SK-N-SH (cell line): Measurements from ENCODE around the gene CALHM1. TPM values are rescaled to one million over a fixed set of nuclear protein-coding genes. Genes with fewer than 3 reads are reported as not detected.

Source experiments
- CTCF ChIA-PET: fragments of 300-600, 350-600 bp; formaldehyde crosslinking; extraction: SDS; loops from one replicate; lab custom pipeline; 2021; lab: Yijun Ruan, JAX
- POLR2A ChIA-PET: fragments of 350-600 bp; sonication (Branson Sonifier 250); formaldehyde crosslinking; extraction: SDS; loops from one replicate; lab custom pipeline; 2020; ENCODE audit warnings: antibody characterized with exemption, inconsistent platforms; lab: Yijun Ruan, JAX
- DNase-seq: peaks from one replicate; pipeline ENCODE4 v3.0.0; 2012
- H2AFZ ChIP-seq: fragments of 200-600 bp; sonication (generic); 2 replicates; pipeline ENCODE4 v1.8.1; 2016; ENCODE audit warnings: antibody characterized with exemption, mild to moderate bottlenecking, low read depth
- H3F3A ChIP-seq: fragments of 200-600 bp; sonication (generic); replicated peaks from 2 replicates; pipeline ENCODE3; 2016; ENCODE audit warnings: antibody characterized with exemption, mild to moderate bottlenecking; ENCODE audit not compliant: insufficient read depth
- H3K27ac ChIP-seq, 2 experiments: fragments of 200-500 bp in 1 of 2; fragments of 200-600 bp in 1 of 2; sonication (Bioruptor generic) in 1 of 2; sonication (generic), shearing (Covaris generic) in 1 of 2; 2 replicates each; pipeline versions ENCODE4 v1.5.1 to v1.6.1; 2014 to 2016; ENCODE audit warnings: low read depth in 2 of 2, inconsistent platforms in 1 of 2, low read length in 1 of 2, mild to moderate bottlenecking in 1 of 2, mixed read lengths in 1 of 2
- H3K27me3 ChIP-seq: fragments of 200-600 bp; sonication (generic), shearing (Covaris generic); 2 replicates; pipeline ENCODE4 v1.6.1; 2016; ENCODE audit warnings: mixed run types; ENCODE audit not compliant: insufficient read depth
- H3K36me3 ChIP-seq, 2 experiments: fragments of 200-500 bp in 1 of 2; fragments of 200-600 bp in 1 of 2; sonication (Bioruptor generic) in 1 of 2; sonication (generic) in 1 of 2; replicated peaks in 1 of 2; 2 replicates each; pipeline versions ENCODE3 to v1.5.1; 2014 to 2016; ENCODE audit warnings: low read length in 1 of 2, mild to moderate bottlenecking in 1 of 2; ENCODE audit not compliant: insufficient read depth in 2 of 2, control insufficient read depth in 1 of 2
- H3K4me1 ChIP-seq, 2 experiments: fragments of 200-500 bp in 1 of 2; fragments of 200-600 bp in 1 of 2; sonication (Bioruptor generic) in 1 of 2; sonication (generic), shearing (Covaris generic) in 1 of 2; 2 replicates each; pipeline versions ENCODE4 v1.5.1 to v1.6.1; 2014 to 2016; ENCODE audit warnings: low read depth in 1 of 2, low read length in 1 of 2, mixed run types in 1 of 2; ENCODE audit not compliant: insufficient read depth in 2 of 2, control insufficient read depth in 1 of 2
- H3K4me2 ChIP-seq: fragments of 200-600 bp; sonication (generic), shearing (Covaris generic); 2 replicates; pipeline ENCODE4 v1.6.1; 2017; ENCODE audit warnings: mixed run types
- H3K4me3 ChIP-seq, 2 experiments: fragments of 200-500 bp in 1 of 2; fragments of 200-600 bp in 1 of 2; sonication (Bioruptor generic) in 1 of 2; sonication (generic), shearing (Covaris generic) in 1 of 2; 2 replicates each; pipeline versions ENCODE4 v1.5.1 to v1.8.1; 2014 to 2016; ENCODE audit warnings: low read depth in 2 of 2, inconsistent platforms in 1 of 2, low read length in 1 of 2, mild to moderate bottlenecking in 1 of 2, mixed read lengths in 1 of 2, moderate library complexity in 1 of 2
- H3K79me2 ChIP-seq: fragments of 200-600 bp; sonication (generic); 2 replicates; pipeline ENCODE4 v1.8.1; 2017; ENCODE audit warnings: mild to moderate bottlenecking; ENCODE audit not compliant: insufficient read depth
- H3K9ac ChIP-seq: fragments of 200-600 bp; sonication (generic); 2 replicates; pipeline ENCODE4 v1.6.1; 2017; ENCODE audit warnings: mixed run types
- H3K9me2 ChIP-seq: fragments of 200-600 bp; sonication (generic); 2 replicates; pipeline ENCODE4 v1.6.1; 2017; ENCODE audit warnings: mixed run types
- H3K9me3 ChIP-seq: fragments of 200-600 bp; sonication (generic); 2 replicates; pipeline ENCODE4 v1.6.1; 2017; ENCODE audit warnings: mixed run types, mild to moderate bottlenecking, moderate library complexity
- H4K20me1 ChIP-seq: fragments of 200-600 bp; sonication (generic); 2 replicates; pipeline ENCODE4 v1.6.1; 2017; ENCODE audit warnings: mild to moderate bottlenecking, mixed run types; ENCODE audit not compliant: insufficient read depth
- EP300 ChIP-seq, 2 experiments: IDR thresholded peaks; 2 replicates each; pipeline versions ENCODE4 v1.4.0 to v1.6.1; 2012; ENCODE audit warnings: borderline replicate concordance in 1 of 2, low read depth in 1 of 2, low read length in 1 of 2
- EZH2phosphoT487 ChIP-seq: fragments of 200-600 bp; sonication (generic); IDR thresholded peaks from 2 replicates; pipeline ENCODE4 v1.6.1; 2017; ENCODE audit warnings: low read depth, mixed run types, mild to moderate bottlenecking, antibody characterized with exemption, moderate library complexity, borderline replicate concordance
- FOSL2 ChIP-seq: IDR thresholded peaks from 2 replicates; pipeline ENCODE4 v1.4.0; 2012; ENCODE audit warnings: low read depth, mild to moderate bottlenecking, moderate library complexity, borderline replicate concordance
- FOXJ3 ChIP-seq: sonication (generic); formaldehyde crosslinking; IDR thresholded peaks from 2 replicates; pipeline ENCODE4 v1.5.1; 2020; ENCODE audit warnings: mild to moderate bottlenecking, missing genetic modification reagents
- FOXM1 ChIP-seq: IDR thresholded peaks from 2 replicates; pipeline ENCODE4 v1.4.0; 2012; ENCODE audit warnings: low read depth, mild to moderate bottlenecking
- GABPA ChIP-seq: IDR thresholded peaks from 2 replicates; pipeline ENCODE4 v1.4.0; 2012; ENCODE audit warnings: low read depth, mild to moderate bottlenecking
- JUND ChIP-seq: IDR thresholded peaks from 2 replicates; pipeline ENCODE4 v1.4.0; 2012
- MXI1 ChIP-seq: IDR thresholded peaks from 2 replicates; pipeline ENCODE4 v1.6.1; 2012; ENCODE audit warnings: mild to moderate bottlenecking, low read depth, low read length, improper control_type of control experiment
- NFIC ChIP-seq: IDR thresholded peaks from 2 replicates; pipeline ENCODE4 v1.4.0; 2012; ENCODE audit warnings: borderline replicate concordance
- NRF1 ChIP-seq: IDR thresholded peaks from 2 replicates; pipeline ENCODE4 v1.6.1; 2012; ENCODE audit warnings: low read depth, mild to moderate bottlenecking, low read length
- SIN3A ChIP-seq: IDR thresholded peaks from 2 replicates; pipeline ENCODE4 v1.6.1; 2012; ENCODE audit warnings: low read depth, mild to moderate bottlenecking, low read length, moderate library complexity, borderline replicate concordance
- TCF12 ChIP-seq: IDR thresholded peaks from 2 replicates; pipeline ENCODE4 v1.4.0; 2012
- TEAD4 ChIP-seq: IDR thresholded peaks from 2 replicates; pipeline ENCODE4 v1.4.0; 2012; ENCODE audit warnings: mild to moderate bottlenecking, borderline replicate concordance; ENCODE audit not compliant: insufficient read depth
- WGBS: methylation state at CpG from one replicate; pipeline ENCODE4 v1.1.6; 2017; ENCODE audit warnings: low lambda C conversion rate; 5-methylcytosine and 5-hydroxymethylcytosine counted together
- polyA plus RNA-seq, 3 experiments: library from polyadenylated mRNA; depleted of rRNA; stranded (reverse); fragments of >200 nt; gene quantifications; 2 replicates each; pipeline ENCODE4 v1.2.3, GENCODE V29; 2012
- TF ChIP-seq, protein P1 (sequence below): fragments of 150-350 bp; IDR thresholded peaks from 2 replicates; pipeline ENCODE4 v1.6.1; 2017; ENCODE audit warnings: antibody characterized with exemption, low read length, low read depth, borderline replicate concordance
- TF ChIP-seq, protein P2 (sequence below): fragments of 150-350 bp; IDR thresholded peaks from 2 replicates; pipeline ENCODE4 v1.6.1; 2016; ENCODE audit warnings: mild to moderate bottlenecking, low read depth, low read length
- TF ChIP-seq, protein P3 (sequence below): fragments of 200-600 bp; sonication (generic); IDR thresholded peaks from 2 replicates; pipeline ENCODE4 v1.6.1; 2017; ENCODE audit warnings: antibody characterized with exemption, mild to moderate bottlenecking, moderate library complexity
- TF ChIP-seq, protein P4 (sequence below): IDR thresholded peaks from 2 replicates; pipeline ENCODE4 v1.6.1; 2012; ENCODE audit warnings: mild to moderate bottlenecking, low read depth, low read length, moderate library complexity
- TF ChIP-seq, protein P5 (sequence below): IDR thresholded peaks from 2 replicates; pipeline ENCODE4; 2012

The CALHM1 gene
- polyA plus RNA-seq, 1 of the 3 experiments (the other 2 are of a cell fraction), result not detected

DNA sequence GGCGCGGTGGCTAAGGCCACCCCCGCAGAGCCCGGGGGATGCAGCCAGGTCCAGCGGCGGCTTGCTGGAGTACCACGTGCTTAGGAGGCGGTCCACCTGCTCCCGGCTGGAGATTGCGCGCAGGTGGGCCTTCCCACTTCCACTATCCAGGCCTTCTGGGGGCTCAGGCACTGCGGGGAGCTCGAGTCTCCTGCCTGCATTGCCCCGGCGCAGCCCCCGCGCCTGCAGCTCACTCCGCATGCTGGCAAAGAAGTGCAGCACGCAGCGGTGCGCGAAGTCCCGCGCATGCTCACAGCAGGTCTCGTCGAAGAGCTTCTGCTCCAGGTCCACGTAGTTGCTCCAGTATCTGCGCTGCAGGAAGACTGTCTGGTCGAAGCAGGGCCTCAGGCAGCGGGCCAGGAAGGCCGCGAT, 14.6 kb upstream of the CALHM1 start (continued):
- TF ChIP-seq, protein P1, sequence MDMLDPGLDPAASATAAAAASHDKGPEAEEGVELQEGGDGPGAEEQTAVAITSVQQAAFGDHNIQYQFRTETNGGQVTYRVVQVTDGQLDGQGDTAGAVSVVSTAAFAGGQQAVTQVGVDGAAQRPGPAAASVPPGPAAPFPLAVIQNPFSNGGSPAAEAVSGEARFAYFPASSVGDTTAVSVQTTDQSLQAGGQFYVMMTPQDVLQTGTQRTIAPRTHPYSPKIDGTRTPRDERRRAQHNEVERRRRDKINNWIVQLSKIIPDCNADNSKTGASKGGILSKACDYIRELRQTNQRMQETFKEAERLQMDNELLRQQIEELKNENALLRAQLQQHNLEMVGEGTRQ, result no peak
- TF ChIP-seq SIN3A (no peak), FOXM1 (no peak), EP300 (IDR thresholded peaks at IDR 0.05; ENCODE audit: borderline replicate concordance in 1 of 2, low read depth in 1 of 2, low read length in 1 of 2) (no peak), TEAD4 (no peak), MXI1 (no peak), FOSL2 (no peak)
- TF ChIP-seq, protein P2, sequence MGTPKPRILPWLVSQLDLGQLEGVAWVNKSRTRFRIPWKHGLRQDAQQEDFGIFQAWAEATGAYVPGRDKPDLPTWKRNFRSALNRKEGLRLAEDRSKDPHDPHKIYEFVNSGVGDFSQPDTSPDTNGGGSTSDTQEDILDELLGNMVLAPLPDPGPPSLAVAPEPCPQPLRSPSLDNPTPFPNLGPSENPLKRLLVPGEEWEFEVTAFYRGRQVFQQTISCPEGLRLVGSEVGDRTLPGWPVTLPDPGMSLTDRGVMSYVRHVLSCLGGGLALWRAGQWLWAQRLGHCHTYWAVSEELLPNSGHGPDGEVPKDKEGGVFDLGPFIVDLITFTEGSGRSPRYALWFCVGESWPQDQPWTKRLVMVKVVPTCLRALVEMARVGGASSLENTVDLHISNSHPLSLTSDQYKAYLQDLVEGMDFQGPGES, result no peak

DNA sequence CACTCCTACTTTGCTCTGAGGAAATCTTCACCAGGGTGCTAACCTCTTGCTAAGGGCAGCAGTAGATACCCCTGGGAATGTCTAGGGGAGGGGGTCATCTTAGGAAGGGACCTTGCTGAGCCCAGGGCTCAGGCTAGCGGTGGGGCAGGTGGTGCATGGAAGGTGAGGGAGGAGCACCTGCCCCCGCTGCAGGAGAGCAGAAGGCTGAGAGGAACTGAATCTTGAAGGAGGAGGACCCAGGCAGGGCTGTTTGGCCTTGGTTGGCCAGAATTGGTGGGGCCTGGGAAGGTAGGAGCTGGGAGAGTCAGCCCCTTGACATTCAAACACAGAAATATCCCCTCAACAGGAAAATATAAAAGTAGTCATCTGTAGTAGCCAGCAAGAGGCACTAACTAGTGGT, 13.3 kb upstream of the CALHM1 start:
- CTCF ChIA-PET, result interaction anchor here (1.2 to 3.7 kb wide), 2 partner anchors 14 to 214 kb away, joined by 3 to 18 read pairs; no protein-coding TSS in a partner anchor
- H3K9me2 ChIP-seq, result no peaks in the 10 kb centered on the region
- H3K4me2 ChIP-seq, result no peak overlapping the region
- no peak for DNase-seq
- H3K27ac ChIP-seq, result no peak overlapping the region
- no peaks in the 10 kb centered on the region for H3K36me3 ChIP-seq
- TF ChIP-seq FOSL2 (no peak), SIN3A (no peak), JUND (no peak), FOXM1 (no peak), GABPA (no peak), FOXJ3 (CRISPR knock-in tag) (no peak), TCF12 (no peak), TEAD4 (no peak), NFIC (no peak), EZH2phosphoT487 (no peak), NRF1 (no peak)
- TF ChIP-seq, protein P3, sequence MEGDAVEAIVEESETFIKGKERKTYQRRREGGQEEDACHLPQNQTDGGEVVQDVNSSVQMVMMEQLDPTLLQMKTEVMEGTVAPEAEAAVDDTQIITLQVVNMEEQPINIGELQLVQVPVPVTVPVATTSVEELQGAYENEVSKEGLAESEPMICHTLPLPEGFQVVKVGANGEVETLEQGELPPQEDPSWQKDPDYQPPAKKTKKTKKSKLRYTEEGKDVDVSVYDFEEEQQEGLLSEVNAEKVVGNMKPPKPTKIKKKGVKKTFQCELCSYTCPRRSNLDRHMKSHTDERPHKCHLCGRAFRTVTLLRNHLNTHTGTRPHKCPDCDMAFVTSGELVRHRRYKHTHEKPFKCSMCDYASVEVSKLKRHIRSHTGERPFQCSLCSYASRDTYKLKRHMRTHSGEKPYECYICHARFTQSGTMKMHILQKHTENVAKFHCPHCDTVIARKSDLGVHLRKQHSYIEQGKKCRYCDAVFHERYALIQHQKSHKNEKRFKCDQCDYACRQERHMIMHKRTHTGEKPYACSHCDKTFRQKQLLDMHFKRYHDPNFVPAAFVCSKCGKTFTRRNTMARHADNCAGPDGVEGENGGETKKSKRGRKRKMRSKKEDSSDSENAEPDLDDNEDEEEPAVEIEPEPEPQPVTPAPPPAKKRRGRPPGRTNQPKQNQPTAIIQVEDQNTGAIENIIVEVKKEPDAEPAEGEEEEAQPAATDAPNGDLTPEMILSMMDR, result no peak
- TF ChIP-seq, protein P4, sequence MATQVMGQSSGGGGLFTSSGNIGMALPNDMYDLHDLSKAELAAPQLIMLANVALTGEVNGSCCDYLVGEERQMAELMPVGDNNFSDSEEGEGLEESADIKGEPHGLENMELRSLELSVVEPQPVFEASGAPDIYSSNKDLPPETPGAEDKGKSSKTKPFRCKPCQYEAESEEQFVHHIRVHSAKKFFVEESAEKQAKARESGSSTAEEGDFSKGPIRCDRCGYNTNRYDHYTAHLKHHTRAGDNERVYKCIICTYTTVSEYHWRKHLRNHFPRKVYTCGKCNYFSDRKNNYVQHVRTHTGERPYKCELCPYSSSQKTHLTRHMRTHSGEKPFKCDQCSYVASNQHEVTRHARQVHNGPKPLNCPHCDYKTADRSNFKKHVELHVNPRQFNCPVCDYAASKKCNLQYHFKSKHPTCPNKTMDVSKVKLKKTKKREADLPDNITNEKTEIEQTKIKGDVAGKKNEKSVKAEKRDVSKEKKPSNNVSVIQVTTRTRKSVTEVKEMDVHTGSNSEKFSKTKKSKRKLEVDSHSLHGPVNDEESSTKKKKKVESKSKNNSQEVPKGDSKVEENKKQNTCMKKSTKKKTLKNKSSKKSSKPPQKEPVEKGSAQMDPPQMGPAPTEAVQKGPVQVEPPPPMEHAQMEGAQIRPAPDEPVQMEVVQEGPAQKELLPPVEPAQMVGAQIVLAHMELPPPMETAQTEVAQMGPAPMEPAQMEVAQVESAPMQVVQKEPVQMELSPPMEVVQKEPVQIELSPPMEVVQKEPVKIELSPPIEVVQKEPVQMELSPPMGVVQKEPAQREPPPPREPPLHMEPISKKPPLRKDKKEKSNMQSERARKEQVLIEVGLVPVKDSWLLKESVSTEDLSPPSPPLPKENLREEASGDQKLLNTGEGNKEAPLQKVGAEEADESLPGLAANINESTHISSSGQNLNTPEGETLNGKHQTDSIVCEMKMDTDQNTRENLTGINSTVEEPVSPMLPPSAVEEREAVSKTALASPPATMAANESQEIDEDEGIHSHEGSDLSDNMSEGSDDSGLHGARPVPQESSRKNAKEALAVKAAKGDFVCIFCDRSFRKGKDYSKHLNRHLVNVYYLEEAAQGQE, result no peak
- TF ChIP-seq, protein P5, sequence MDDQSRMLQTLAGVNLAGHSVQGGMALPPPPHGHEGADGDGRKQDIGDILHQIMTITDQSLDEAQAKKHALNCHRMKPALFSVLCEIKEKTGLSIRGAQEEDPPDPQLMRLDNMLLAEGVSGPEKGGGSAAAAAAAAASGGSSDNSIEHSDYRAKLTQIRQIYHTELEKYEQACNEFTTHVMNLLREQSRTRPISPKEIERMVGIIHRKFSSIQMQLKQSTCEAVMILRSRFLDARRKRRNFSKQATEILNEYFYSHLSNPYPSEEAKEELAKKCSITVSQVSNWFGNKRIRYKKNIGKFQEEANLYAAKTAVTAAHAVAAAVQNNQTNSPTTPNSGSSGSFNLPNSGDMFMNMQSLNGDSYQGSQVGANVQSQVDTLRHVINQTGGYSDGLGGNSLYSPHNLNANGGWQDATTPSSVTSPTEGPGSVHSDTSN, result no peak
- 77% methylated on average over 2 of the region's 2 CpGs for WGBS
- H3K9me3 ChIP-seq, result no peaks in the 10 kb centered on the region
- POLR2A ChIA-PET, result no interaction called here
- H3K27me3 ChIP-seq, result no peaks in the 10 kb centered on the region
- H4K20me1 ChIP-seq, result no peaks in the 10 kb centered on the region
- peaks cover 0 to 3% of the 10 kb centered on the region in 2 experiments; a peak in 1 of 4 replicates for H3K4me1 ChIP-seq
- no peak overlapping the region for H3K9ac ChIP-seq
- H2AFZ ChIP-seq, result no peak overlapping the region
- H3F3A ChIP-seq, result no peaks in the 10 kb centered on the region
- H3K4me3 ChIP-seq, result no peak overlapping the region
- no peaks in the 10 kb centered on the region for H3K79me2 ChIP-seq
